Stimulated activated CD4-positive, alpha-beta T cell treated with anti-CD3 and anti-CD28 coated beads, Interleukin-4, amount 100 ng/mL, for 48 hours (primary cell): ENCODE data around the gene ODC1.

ENCODE experiments used
- DNase-seq, 2 donors: peaks; one replicate each; pipeline ENCODE4 v3.0.0-alpha.2; 2020; ENCODE audit warnings: low read depth in 2 of 2

ODC1 gene

GRCh38 chr2:10400568-10400977 is 47.6 kb downstream of the ODC1 start:
- peak; percentile 34 to 42 for DNase-seq

- no peak for DNase-seq
Measured at GRCh38 chr2:10400002-10400401, 48.1 kb downstream of the ODC1 start.

GRCh38 chr2:10399358-10399757 is 48.8 kb downstream of the ODC1 start:
- DNase-seq = no peak

DNA sequence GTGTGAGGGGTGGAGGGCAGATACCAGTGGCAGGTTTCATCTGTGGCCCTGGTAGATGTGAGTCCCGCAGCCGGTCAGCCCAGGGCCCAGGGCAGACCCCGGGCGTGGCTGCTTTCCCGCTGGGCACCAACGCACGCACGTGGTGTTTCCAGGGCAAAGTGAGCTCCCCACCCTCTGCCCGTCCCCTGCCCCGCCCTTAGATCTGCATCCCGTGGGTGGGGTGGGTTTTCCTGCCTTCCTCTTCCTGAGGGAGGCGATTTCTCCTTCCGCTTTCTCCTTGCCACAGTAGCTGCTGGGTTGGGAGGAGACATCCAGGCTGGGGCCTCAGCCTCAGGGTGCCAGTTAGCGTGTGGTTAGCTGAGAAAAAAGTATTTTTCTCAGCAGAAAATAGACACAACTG is 49.6 kb downstream of the ODC1 start:
- no peak for DNase-seq

GRCh38 chr2:10397878-10398277 is 50.2 kb downstream of the ODC1 start:
- no peak for DNase-seq

DNA sequence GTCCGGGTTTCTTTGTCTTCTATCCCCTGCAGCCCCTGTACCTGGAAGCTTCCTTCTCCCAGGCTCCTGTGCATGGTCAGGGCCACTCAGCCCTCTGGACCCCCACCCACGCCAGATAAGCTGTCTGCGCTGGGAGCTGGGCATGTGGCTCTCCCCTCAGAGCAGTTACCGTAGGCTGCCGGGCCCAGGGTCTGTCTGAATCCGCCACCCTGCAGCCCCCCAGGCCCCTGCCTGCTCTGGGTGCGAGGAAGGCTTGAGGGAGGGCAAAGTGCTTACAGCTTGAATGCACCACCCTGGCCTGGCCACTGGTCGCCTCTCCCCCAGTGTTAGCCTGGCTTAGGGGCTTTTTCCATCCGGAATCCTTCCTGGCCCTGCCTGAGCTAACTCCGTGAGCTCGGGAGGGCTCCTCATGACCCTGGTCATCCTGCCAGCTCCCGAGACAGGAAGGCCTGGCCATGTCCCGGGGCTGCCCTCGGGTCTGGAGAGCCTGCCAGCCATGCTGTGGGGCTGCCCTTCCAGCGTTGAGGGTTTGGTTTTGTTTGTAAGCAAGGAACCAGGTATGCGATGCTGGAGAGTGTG is 50.7 kb downstream of the ODC1 start:
- DNase-seq = no peak

DNA sequence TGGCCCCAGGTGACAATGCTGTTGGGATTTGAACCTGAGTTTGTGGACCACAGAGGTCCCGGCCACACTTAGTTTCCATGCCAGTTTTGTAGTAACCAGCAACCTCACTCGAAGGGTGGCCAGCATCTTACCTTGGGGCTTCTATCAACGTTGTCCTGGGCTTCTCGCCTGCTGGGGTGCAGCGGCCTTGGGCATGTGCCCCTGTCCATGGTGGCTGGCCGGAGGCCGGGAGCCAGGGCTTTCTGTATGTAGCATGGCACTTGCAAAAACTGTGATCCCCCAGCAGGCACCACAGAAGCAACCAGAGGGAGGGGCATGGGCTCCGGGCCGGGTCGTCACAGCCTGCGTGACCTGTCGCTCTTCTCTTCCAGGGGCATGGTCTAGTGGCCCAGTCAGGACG is 51.7 kb downstream of the ODC1 start:
- no peak for DNase-seq

GRCh38 chr2:10395893-10396292 is 52.2 kb downstream of the ODC1 start:
- DNase-seq = no peak

DNA sequence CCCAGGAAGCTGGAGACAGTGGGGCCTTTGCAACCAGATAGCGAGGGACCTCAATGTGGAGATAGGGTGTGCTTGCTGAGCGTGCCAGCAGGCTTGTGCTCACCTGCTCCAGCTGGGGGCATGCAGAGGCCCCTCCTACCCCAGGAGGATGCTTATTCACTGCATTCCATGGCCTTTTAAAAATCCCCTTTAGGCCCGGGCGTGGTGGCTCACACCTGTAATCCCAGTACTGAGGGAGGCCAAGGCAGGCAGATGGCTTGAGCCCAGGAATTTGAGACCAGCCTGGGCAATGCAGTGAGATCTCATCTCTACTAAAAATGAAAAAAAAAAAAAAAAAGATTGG is 54.5 kb downstream of the ODC1 start:
- DNase-seq = no peak

DNA sequence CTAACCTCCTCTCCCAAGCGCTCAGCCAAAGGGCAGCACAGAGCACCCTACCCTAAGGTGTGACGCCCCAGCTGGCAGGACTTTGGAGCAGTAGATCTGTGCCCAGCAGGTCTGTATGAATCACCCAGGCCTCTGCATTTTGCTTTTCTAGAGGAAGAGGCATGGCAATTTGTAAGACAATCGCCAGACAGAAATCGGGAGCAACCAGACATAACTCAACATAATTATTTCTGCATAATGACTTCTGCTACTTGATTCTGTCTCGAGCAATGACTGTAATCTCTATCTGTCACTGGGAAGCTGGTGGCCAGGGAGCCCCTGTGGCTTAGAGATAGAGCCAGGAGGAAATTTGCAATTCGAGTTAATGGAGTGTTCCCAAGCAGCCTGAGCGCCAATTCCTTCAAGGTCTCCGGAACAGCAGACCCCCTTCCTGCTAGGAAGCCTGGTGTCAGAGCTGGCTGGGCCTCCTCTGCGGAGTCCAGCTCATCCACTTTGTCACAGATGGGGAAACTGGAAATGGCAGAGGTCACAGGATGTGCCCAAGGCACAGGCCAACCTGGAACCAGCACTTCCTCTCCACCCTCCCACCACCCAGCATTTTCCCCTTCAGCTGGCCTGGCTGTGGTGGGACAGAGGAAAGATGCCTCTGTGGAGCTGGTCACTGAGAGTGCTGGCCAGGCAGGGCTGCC is 55.0 kb downstream of the ODC1 start:
- DNase-seq = no peak

- DNase-seq = no peak
Measured at GRCh38 chr2:10392548-10392947, 55.6 kb downstream of the ODC1 start.

DNA sequence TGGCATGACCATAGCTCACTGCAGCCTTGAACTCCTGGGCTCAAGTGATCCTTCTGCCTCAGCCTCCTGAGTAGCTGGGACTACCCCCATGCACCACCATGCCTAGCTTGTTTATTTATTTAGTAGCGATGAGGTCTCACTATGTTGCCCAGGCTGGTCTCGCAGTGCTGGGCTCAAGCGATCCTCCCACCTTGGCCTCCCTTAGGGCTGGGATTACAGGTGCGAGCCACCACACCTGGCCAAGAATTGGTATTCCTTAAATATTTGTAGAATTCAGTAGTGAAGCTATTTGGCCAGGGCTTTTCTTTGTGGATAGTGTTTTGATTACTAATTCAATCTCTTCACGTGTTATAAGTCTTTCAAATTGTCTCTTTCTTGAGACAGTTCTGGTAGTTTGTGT is 56.0 kb downstream of the ODC1 start:
- no peak for DNase-seq

DNA sequence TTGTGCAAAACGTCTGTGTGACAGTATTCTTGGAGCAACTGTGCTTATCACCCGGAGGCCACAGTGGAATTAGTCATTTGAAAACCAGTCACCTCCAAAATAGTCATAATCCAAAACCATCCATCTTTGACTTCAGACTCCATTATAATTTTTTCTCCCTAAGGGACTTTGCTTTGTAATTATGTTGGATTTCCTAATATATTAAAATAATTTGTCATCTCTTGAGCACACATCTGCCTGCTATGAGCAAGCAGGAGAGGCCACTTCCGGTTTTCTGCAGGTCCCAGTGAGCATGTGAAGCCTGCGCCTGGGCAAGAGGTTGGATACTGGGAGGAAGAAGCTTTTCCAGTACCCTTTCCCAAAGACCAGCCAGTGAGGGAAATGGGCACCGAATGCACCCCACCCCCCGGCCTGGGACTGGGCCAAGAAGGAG is 57.7 kb downstream of the ODC1 start:
- no peak for DNase-seq
